ENCODE data around the gene CIZ1. TPM values are rescaled to one million over a fixed set of nuclear protein-coding genes. Genes with fewer than 3 reads are reported as not detected.
"Not testable (repeated sequence)": the region's sequence is repeated elsewhere in the genome, so short reads cannot be mapped to it uniquely, and the experiment has no call there.

The CIZ1 gene
- total RNA-seq, 2 donors from 2014 or later = 113 to 123 TPM

- peaks cover 5% of the 10 kb centered on the region for H3K4me1 Mint-ChIP-seq
- H3K36me3 Mint-ChIP-seq (ENCODE audit: low read depth) = no peaks in the 10 kb centered on the region
- H3K27ac Mint-ChIP-seq = peak overlapping the region; percentile 34
- no peak for ATAC-seq (replicated peaks)
- no peaks in the 10 kb centered on the region for H3K9me3 Mint-ChIP-seq
- H3K27me3 Mint-ChIP-seq = no peaks in the 10 kb centered on the region
- H3K4me3 Mint-ChIP-seq = peak overlapping the region; percentile 21
These were observed 49.3 kb downstream of the CIZ1 start for GRCh38 chr9:128142061-128142460.

- H3K36me3 Mint-ChIP-seq (ENCODE audit: low read depth) = no peaks in the 10 kb centered on the region
- no peaks in the 10 kb centered on the region for H3K27me3 Mint-ChIP-seq
- peaks cover 5% of the 10 kb centered on the region for H3K4me1 Mint-ChIP-seq
- no peaks in the 10 kb centered on the region for H3K9me3 Mint-ChIP-seq
- ATAC-seq (replicated peaks) = no peak
- peak overlapping the region; percentile 21 for H3K4me3 Mint-ChIP-seq
- peak overlapping the region; percentile 34 for H3K27ac Mint-ChIP-seq
These were observed 49.8 kb downstream of the CIZ1 start for GRCh38 chr9:128141604-128142003.

GRCh38 chr9:128139621-128140020, 51.8 kb downstream of the CIZ1 start:
- Mint-ChIP-seq H3K27me3 (no peaks in the 10 kb centered on the region), H3K4me3 (no peak overlapping the region), H3K4me1 (peaks cover 16% of the 10 kb centered on the region), H3K36me3 (ENCODE audit: low read depth) (no peaks in the 10 kb centered on the region), H3K9me3 (no peaks in the 10 kb centered on the region), H3K27ac (no peak overlapping the region)
- no peak for ATAC-seq (replicated peaks)

- Mint-ChIP-seq H3K9me3 (no peaks in the 10 kb centered on the region), H3K36me3 (ENCODE audit: low read depth) (no peaks in the 10 kb centered on the region), H3K4me3 (no peak overlapping the region), H3K4me1 (peaks cover 16% of the 10 kb centered on the region), H3K27ac (no peak overlapping the region), H3K27me3 (no peaks in the 10 kb centered on the region)
- no peak for ATAC-seq (replicated peaks)
These were observed 53.4 kb downstream of the CIZ1 start for GRCh38 chr9:128138001-128138400.

GRCh38 chr9:128136816-128137793, 54.3 kb downstream of the CIZ1 start:
- no peak overlapping the region for H3K4me3 Mint-ChIP-seq
- H3K4me1 Mint-ChIP-seq = peaks cover 14% of the 10 kb centered on the region
- H3K36me3 Mint-ChIP-seq (ENCODE audit: low read depth) = no peaks in the 10 kb centered on the region
- peak overlapping the region; percentile 14 for H3K27ac Mint-ChIP-seq
- no peak for ATAC-seq (replicated peaks)
- no peaks in the 10 kb centered on the region for H3K9me3 Mint-ChIP-seq
- H3K27me3 Mint-ChIP-seq = no peaks in the 10 kb centered on the region

GRCh38 chr9:128135561-128135960, 55.8 kb downstream of the CIZ1 start:
- not testable (repeated sequence) for H3K9me3 Mint-ChIP-seq; H3K27me3 Mint-ChIP-seq; ATAC-seq (replicated peaks); H3K36me3 Mint-ChIP-seq (ENCODE audit: low read depth); H3K4me3 Mint-ChIP-seq
- H3K4me1 Mint-ChIP-seq = peaks cover 11% of the 10 kb centered on the region
- H3K27ac Mint-ChIP-seq = peak overlapping the region; percentile 38

GRCh38 chr9:128132139-128132538, 59.2 kb downstream of the CIZ1 start:
- not testable (repeated sequence) for H3K27me3 Mint-ChIP-seq; H3K27ac Mint-ChIP-seq; H3K36me3 Mint-ChIP-seq (ENCODE audit: low read depth); H3K4me3 Mint-ChIP-seq; H3K9me3 Mint-ChIP-seq; ATAC-seq (replicated peaks)
- H3K4me1 Mint-ChIP-seq = peaks cover 20% of the 10 kb centered on the region

- not testable (repeated sequence) for H3K36me3 Mint-ChIP-seq (ENCODE audit: low read depth); H3K27ac Mint-ChIP-seq; ATAC-seq (replicated peaks); H3K4me3 Mint-ChIP-seq; H3K9me3 Mint-ChIP-seq; H3K27me3 Mint-ChIP-seq
- peaks cover 20% of the 10 kb centered on the region for H3K4me1 Mint-ChIP-seq
These were observed 60.0 kb downstream of the CIZ1 start for GRCh38 chr9:128131346-128131745.

GRCh38 chr9:128130651-128131050, 60.7 kb downstream of the CIZ1 start:
- H3K36me3 Mint-ChIP-seq (ENCODE audit: low read depth); H3K9me3 Mint-ChIP-seq; H3K27me3 Mint-ChIP-seq; H3K27ac Mint-ChIP-seq; ATAC-seq (replicated peaks); H3K4me3 Mint-ChIP-seq: not testable (repeated sequence)
- peaks cover 23% of the 10 kb centered on the region for H3K4me1 Mint-ChIP-seq

GRCh38 chr9:128129976-128130590, 61.3 kb downstream of the CIZ1 start:
- Mint-ChIP-seq H3K4me3 (peak overlapping the region; percentile 19), H3K4me1 (peaks cover 22% of the 10 kb centered on the region)
- not testable (repeated sequence) for H3K27me3 Mint-ChIP-seq; H3K9me3 Mint-ChIP-seq; ATAC-seq (replicated peaks); H3K36me3 Mint-ChIP-seq (ENCODE audit: low read depth); H3K27ac Mint-ChIP-seq

GRCh38 chr9:128128836-128129590, 62.4 kb downstream of the CIZ1 start:
- H3K4me1 Mint-ChIP-seq = peaks cover 24% of the 10 kb centered on the region
- peaks cover 8% of the 10 kb centered on the region for H3K36me3 Mint-ChIP-seq (ENCODE audit: low read depth)
- no peak for ATAC-seq (replicated peaks)
- H3K27me3 Mint-ChIP-seq = no peaks in the 10 kb centered on the region
- H3K27ac Mint-ChIP-seq = peak overlapping the region; percentile 95
- H3K9me3 Mint-ChIP-seq = no peaks in the 10 kb centered on the region
- H3K4me3 Mint-ChIP-seq = peak overlapping the region; percentile 97

- peak overlapping the region; percentile 95 for H3K27ac Mint-ChIP-seq
- peak; percentile 86 for ATAC-seq (replicated peaks)
- no peaks in the 10 kb centered on the region for H3K9me3 Mint-ChIP-seq
- H3K36me3 Mint-ChIP-seq (ENCODE audit: low read depth) = peaks cover 16% of the 10 kb centered on the region
- H3K4me3 Mint-ChIP-seq = peak overlapping the region; percentile 97
- no peaks in the 10 kb centered on the region for H3K27me3 Mint-ChIP-seq
- H3K4me1 Mint-ChIP-seq = peaks cover 24% of the 10 kb centered on the region
These were observed 63.2 kb downstream of the CIZ1 start for GRCh38 chr9:128127990-128128835.

- peaks cover 24% of the 10 kb centered on the region for H3K4me1 Mint-ChIP-seq
- peak; percentile 70 for ATAC-seq (replicated peaks)
- H3K36me3 Mint-ChIP-seq (ENCODE audit: low read depth) = peaks cover 23% of the 10 kb centered on the region
- no peaks in the 10 kb centered on the region for H3K27me3 Mint-ChIP-seq
- peak within 1 kb of the TSS; percentile 95 for H3K27ac Mint-ChIP-seq
- H3K9me3 Mint-ChIP-seq = no peaks in the 10 kb centered on the region
- peak within 1 kb of the TSS; percentile 97 for H3K4me3 Mint-ChIP-seq
These were observed 63.8 kb downstream of the CIZ1 start, which contains the start of gene PTGES2 for GRCh38 chr9:128127568-128127989. Gene PTGES2 (minus strand): TSS chr9:128127729. CDS start chr9:128127717, 12 bp downstream.

Data from activated T-helper 17 cell treated with anti-CD3 and anti-CD28 coated beads, Interleukin-2, amount 50 U/mL, for 72 hours (primary cell).